Stomach (tissue), 9 donors: ENCODE results near the gene STXBP6. TPM values are rescaled to one million over a fixed set of nuclear protein-coding genes. Genes with fewer than 3 reads are reported as not detected.
"Not testable (repeated sequence)": the region's sequence is repeated elsewhere in the genome, so short reads cannot be mapped to it uniquely, and the experiment has no call there.

Experiments used
- DNase-seq, 2 donors: peaks; one replicate each; pipeline versions ENCODE4 v3.0.0 to v3.0.0-alpha.2; 2013 to 2019
- H3K27ac ChIP-seq, 5 donors: fragments of 200-600 bp in 4 of 5; sonication (generic) in 4 of 5; one replicate each; pipeline ENCODE4 v1.5.1; 2013 to 2019; ENCODE audit warnings: mild to moderate bottlenecking in 1 of 5, moderate library complexity in 1 of 5
- H3K27me3 ChIP-seq, 3 donors: fragments of 200-600 bp; sonication (generic); one replicate each; pipeline ENCODE4 v1.5.1; 2017 to 2019; ENCODE audit warnings: mixed run types in 1 of 3
- H3K36me3 ChIP-seq, 4 donors: fragments of 200-600 bp; sonication (generic); 1 replicate in 3 of 4; 2 replicates in 1 of 4; pipeline ENCODE4 v1.5.1; 2016 to 2019
- H3K4me1 ChIP-seq, 4 donors: fragments of 200-600 bp; sonication (generic); one replicate each; pipeline ENCODE4 v1.5.1; 2016 to 2019
- H3K4me3 ChIP-seq, 4 donors: fragments of 200-600 bp; sonication (generic) in 3 of 4; one replicate each; pipeline ENCODE4 v1.5.1; 2016 to 2019; ENCODE audit warnings: mild to moderate bottlenecking in 1 of 4
- H3K9me3 ChIP-seq, 4 donors: fragments of 200-600 bp; sonication (generic); one replicate each; pipeline ENCODE4 v1.5.1; 2016 to 2019
- CTCF ChIP-seq, 7 experiments: fragments of 450-650 bp in 4 of 7; fragments of 200-600 bp in 3 of 7; sonication (generic) in 3 of 7; IDR thresholded peaks; one replicate each; pipeline ENCODE4 v1.5.1; 2016 to 2019; ENCODE audit warnings: antibody characterized with exemption in 7 of 7, control low read depth in 2 of 7, mild to moderate bottlenecking in 1 of 7
- EP300 ChIP-seq: sonication (generic); formaldehyde crosslinking; IDR thresholded peaks from one replicate; pipeline ENCODE4 v1.6.1; 2017; ENCODE audit warnings: antibody characterized with exemption
- POLR2A ChIP-seq, 4 donors: fragments of 450-650 bp; IDR thresholded peaks; one replicate each; pipeline ENCODE4 v1.6.1; 2016; ENCODE audit warnings: antibody characterized with exemption in 4 of 4, control low read depth in 2 of 4, mild to moderate bottlenecking in 1 of 4, moderate library complexity in 1 of 4
- POLR2AphosphoS5 ChIP-seq, 3 donors: sonication (generic); formaldehyde crosslinking; IDR thresholded peaks; one replicate each; pipeline ENCODE4 v1.6.1; 2016; ENCODE audit warnings: antibody characterized with exemption in 3 of 3
- WGBS, 5 donors: extraction: QIAGEN DNeasy Blood & Tissue Kit in 3 of 5; methylation state at CpG; one replicate each; pipeline versions ENCODE4 v1.1.5 to v1.1.7; 2013 to 2018; 5-methylcytosine and 5-hydroxymethylcytosine counted together
- intact Hi-C: fragments of 100-400 bp; cut with DNase I; formaldehyde crosslinking; loops from one replicate; pipeline ENCODE4 v1.15.1; 2023; ENCODE audit warnings: low total_unique reads
- polyA plus RNA-seq, 3 donors: library from polyadenylated mRNA; stranded (reverse); fragments of 200-250 nt; gene quantifications; one replicate each; pipeline ENCODE4 v1.2.3, GENCODE V29; 2013
- total RNA-seq, 5 donors: library from RNA; depleted of rRNA; stranded (reverse); fragments of >200 nt; gene quantifications; one replicate each; pipeline versions ENCODE4 v1.1.0 to v1.2.3, GENCODE V29; 2014 to 2016
- donor health status: healthy with polysubstance abuse.
- donor health status: Bipolar disorder and iron deficiency.
- donor health status: healthy.

STXBP6 gene
- total and polyA plus RNA-seq, 8 donors = 7.4 to 37.1 (median 15.2) TPM

- no peaks in the 10 kb centered on the region for H3K4me1 ChIP-seq
- no peaks in the 10 kb centered on the region for H3K27me3 ChIP-seq
- WGBS, 5 donors = 79 to 88% (median 85%) methylated on average over 8 of the region's 8 CpGs
- no peak overlapping the region for H3K4me3 ChIP-seq
- DNase-seq = no peak
- H3K9me3 ChIP-seq = peaks cover 0 to 2% (median 0%) of the 10 kb centered on the region in 4 donors
- TF ChIP-seq CTCF (IDR thresholded peaks at IDR 0.05) (no peak), POLR2A (IDR thresholded peaks at IDR 0.05) (no peak)
- no peaks in the 10 kb centered on the region for H3K36me3 ChIP-seq
- intact Hi-C loops = no loop called here
- no peak overlapping the region for H3K27ac ChIP-seq
Observed at GRCh38 chr14:24775950-24776349, 274.0 kb downstream of the STXBP6 start.

- no peak for TF ChIP-seq CTCF (IDR thresholded peaks at IDR 0.05)
- no peak for TF ChIP-seq EP300
- TF ChIP-seq POLR2A (IDR thresholded peaks at IDR 0.05) = no peak
- TF ChIP-seq POLR2AphosphoS5 (IDR thresholded peaks at IDR 0.05) = no peak
- Histone ChIP-seq H3K9me3 (peaks cover 0 to 9% (median 5%) of the 10 kb centered on the region in 4 donors), H3K4me1 (no peaks in the 10 kb centered on the region), H3K27me3 (no peaks in the 10 kb centered on the region), H3K4me3 (no peak overlapping the region), H3K36me3 (no peaks in the 10 kb centered on the region), H3K27ac (no peak overlapping the region)
- DNase-seq = peak in 1 of 2 donors; percentile 55
- intact Hi-C loops = no loop called here
- WGBS, 5 donors = 41 to 46% (median 44%) methylated on average over 6 of the region's 6 CpGs
Observed at GRCh38 chr14:24774187-24774915, 275.6 kb downstream of the STXBP6 start.

GRCh38 chr14:24773564-24773963 lies 276.4 kb downstream of the STXBP6 start:
- peaks cover 0 to 14% (median 7%) of the 10 kb centered on the region in 4 donors for H3K9me3 ChIP-seq
- H3K27ac ChIP-seq, DNase-seq, H3K4me1 ChIP-seq, H3K27me3 ChIP-seq, intact Hi-C loops, H3K4me3 ChIP-seq, H3K36me3 ChIP-seq: not testable (repeated sequence)
- 52 to 82% (median 71%) methylated on average over 1 of the region's 1 CpG for WGBS, 5 donors

GRCh38 chr14:24766434-24766833 lies 283.5 kb downstream of the STXBP6 start:
- Histone ChIP-seq H3K4me1 (no peaks in the 10 kb centered on the region), H3K36me3 (no peaks in the 10 kb centered on the region), H3K9me3 (peaks cover 0 to 14% (median 7%) of the 10 kb centered on the region in 4 donors), H3K4me3 (no peak overlapping the region), H3K27ac (no peak overlapping the region), H3K27me3 (no peaks in the 10 kb centered on the region)
- no peak for TF ChIP-seq POLR2A (IDR thresholded peaks at IDR 0.05)
- TF ChIP-seq EP300 = no peak
- TF ChIP-seq CTCF (IDR thresholded peaks at IDR 0.05) = no peak
- no peak for TF ChIP-seq POLR2AphosphoS5 (IDR thresholded peaks at IDR 0.05)
- intact Hi-C loops = no loop called here
- 43 to 89% (median 63%) methylated on average over 2 of the region's 2 CpGs for WGBS, 5 donors
- peak in 1 of 2 donors; percentile 7 for DNase-seq

- no peak for DNase-seq
- no peak for TF ChIP-seq POLR2AphosphoS5 (IDR thresholded peaks at IDR 0.05)
- no peak for TF ChIP-seq POLR2A (IDR thresholded peaks at IDR 0.05)
- no peak for TF ChIP-seq CTCF (IDR thresholded peaks at IDR 0.05)
- no peak for TF ChIP-seq EP300
Observed at GRCh38 chr14:24761141-24761540, 288.8 kb downstream of the STXBP6 start.

More at GRCh38 chr14:24761141-24761540, 288.8 kb downstream of the STXBP6 start:
- Histone ChIP-seq H3K4me1 (no peaks in the 10 kb centered on the region), H3K4me3 (no peak overlapping the region), H3K9me3 (no peaks in the 10 kb centered on the region), H3K27ac (no peak overlapping the region), H3K27me3 (no peaks in the 10 kb centered on the region), H3K36me3 (no peaks in the 10 kb centered on the region)
- intact Hi-C loops = no loop called here
- WGBS, 5 donors = 39 to 53% (median 44%) methylated on average over 2 of the region's 2 CpGs
